ENCODE data around the gene CLIC6. TPM values are rescaled to one million over a fixed set of nuclear protein-coding genes. Genes with fewer than 3 reads are reported as not detected.

Gene CLIC6
- total and polyA plus RNA-seq, 4 donors = 15.1 to 63.9 (median 30.6) TPM

DNA sequence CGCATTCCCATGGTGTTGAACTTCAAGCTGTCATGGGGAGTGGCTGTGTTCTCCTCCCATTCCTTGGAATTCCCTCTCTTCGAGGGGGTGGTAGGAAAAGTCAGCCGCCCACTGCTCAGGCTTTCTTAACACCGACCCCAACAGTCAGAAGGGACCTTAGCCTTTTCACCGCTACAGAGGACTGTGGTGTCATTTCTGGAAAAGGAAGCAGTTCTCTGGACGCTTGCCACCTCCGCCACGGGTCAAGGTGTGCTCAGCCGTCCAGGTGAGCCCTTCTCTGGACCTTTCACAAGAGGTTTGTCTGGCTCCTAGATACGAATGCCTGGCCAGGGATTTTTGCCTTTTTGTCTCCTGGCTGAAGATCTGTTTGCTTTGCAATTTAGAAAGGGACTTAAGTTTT, 31.8 kb downstream of the CLIC6 start:
- H3K27me3 ChIP-seq (ENCODE audit: control insufficient read depth in 3 of 3, insufficient read depth in 3 of 3, low read length in 2 of 3) = no peaks in the 10 kb centered on the region
- H3K9ac ChIP-seq (ENCODE audit: insufficient read depth in 1 of 2, low read length in 2 of 2) = no peak overlapping the region
- peak overlapping the region in 1 of 2 donors; percentile 49 for H3K27ac ChIP-seq (ENCODE audit: low read depth in 1 of 2, low read length in 1 of 2)
- H3K4me3 ChIP-seq = no peak overlapping the region
- peaks cover 0 to 13% (median 9%) of the 10 kb centered on the region in 5 donors for H3K4me1 ChIP-seq (ENCODE audit: control insufficient read depth in 5 of 5, insufficient read depth in 5 of 5, low read length in 5 of 5)
- no peaks in the 10 kb centered on the region for H3K9me3 ChIP-seq (ENCODE audit: control insufficient read depth in 4 of 4, insufficient read depth in 3 of 4, low read length in 3 of 4)
- WGBS, 2 donors = 73 to 87% methylated on average over 10 of the region's 10 CpGs
- ATAC-seq (ENCODE audit: insufficient read depth, low FRiP score) (no peak), DNase-seq (no peak)
- TF ChIP-seq, protein P1, sequence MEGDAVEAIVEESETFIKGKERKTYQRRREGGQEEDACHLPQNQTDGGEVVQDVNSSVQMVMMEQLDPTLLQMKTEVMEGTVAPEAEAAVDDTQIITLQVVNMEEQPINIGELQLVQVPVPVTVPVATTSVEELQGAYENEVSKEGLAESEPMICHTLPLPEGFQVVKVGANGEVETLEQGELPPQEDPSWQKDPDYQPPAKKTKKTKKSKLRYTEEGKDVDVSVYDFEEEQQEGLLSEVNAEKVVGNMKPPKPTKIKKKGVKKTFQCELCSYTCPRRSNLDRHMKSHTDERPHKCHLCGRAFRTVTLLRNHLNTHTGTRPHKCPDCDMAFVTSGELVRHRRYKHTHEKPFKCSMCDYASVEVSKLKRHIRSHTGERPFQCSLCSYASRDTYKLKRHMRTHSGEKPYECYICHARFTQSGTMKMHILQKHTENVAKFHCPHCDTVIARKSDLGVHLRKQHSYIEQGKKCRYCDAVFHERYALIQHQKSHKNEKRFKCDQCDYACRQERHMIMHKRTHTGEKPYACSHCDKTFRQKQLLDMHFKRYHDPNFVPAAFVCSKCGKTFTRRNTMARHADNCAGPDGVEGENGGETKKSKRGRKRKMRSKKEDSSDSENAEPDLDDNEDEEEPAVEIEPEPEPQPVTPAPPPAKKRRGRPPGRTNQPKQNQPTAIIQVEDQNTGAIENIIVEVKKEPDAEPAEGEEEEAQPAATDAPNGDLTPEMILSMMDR (IDR thresholded peaks at IDR 0.05; ENCODE audit: control extremely low read depth, extremely low read depth) = no peak
- no peaks in the 10 kb centered on the region for H3K36me3 ChIP-seq (ENCODE audit: control insufficient read depth in 4 of 4, insufficient read depth in 4 of 4, low read length in 4 of 4)

DNA sequence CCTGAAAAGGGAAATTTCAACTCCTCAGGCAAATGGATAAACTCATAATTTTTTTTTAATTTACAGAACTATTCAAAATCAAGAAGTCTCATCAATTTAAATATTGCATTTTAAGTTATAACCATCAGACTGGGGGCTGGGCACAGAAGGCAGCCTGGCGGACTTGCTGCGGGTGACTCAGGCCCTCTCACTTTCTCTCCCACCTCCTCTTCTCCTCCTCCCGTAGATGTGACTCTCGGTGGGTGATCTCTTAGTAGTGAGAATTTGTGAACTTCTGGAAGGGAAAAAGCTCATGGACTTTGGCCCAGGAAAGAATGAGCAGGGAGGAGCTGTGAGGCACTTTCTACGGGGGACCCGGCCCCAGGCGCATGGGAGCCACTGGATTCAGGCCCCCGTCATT, 32.9 kb downstream of the CLIC6 start:
- DNase-seq (no peak), ATAC-seq (ENCODE audit: insufficient read depth, low FRiP score) (no peak)
- 82 to 92% methylated on average over 8 of the region's 8 CpGs for WGBS, 2 donors
- TF ChIP-seq, protein P1 (IDR thresholded peaks at IDR 0.05; ENCODE audit: control extremely low read depth, extremely low read depth) = no peak
- no peak overlapping the region for H3K9ac ChIP-seq (ENCODE audit: insufficient read depth in 1 of 2, low read length in 2 of 2)
- no peak overlapping the region for H3K27ac ChIP-seq (ENCODE audit: low read depth in 1 of 2, low read length in 1 of 2)
- H3K36me3 ChIP-seq (ENCODE audit: control insufficient read depth in 4 of 4, insufficient read depth in 4 of 4, low read length in 4 of 4) = no peaks in the 10 kb centered on the region
- H3K4me3 ChIP-seq = no peak overlapping the region
- no peaks in the 10 kb centered on the region for H3K27me3 ChIP-seq (ENCODE audit: control insufficient read depth in 3 of 3, insufficient read depth in 3 of 3, low read length in 2 of 3)
- H3K4me1 ChIP-seq (ENCODE audit: control insufficient read depth in 5 of 5, insufficient read depth in 5 of 5, low read length in 5 of 5) = peaks cover 0 to 13% (median 9%) of the 10 kb centered on the region in 5 donors
- H3K9me3 ChIP-seq (ENCODE audit: control insufficient read depth in 4 of 4, insufficient read depth in 3 of 4, low read length in 3 of 4) = no peaks in the 10 kb centered on the region

DNA sequence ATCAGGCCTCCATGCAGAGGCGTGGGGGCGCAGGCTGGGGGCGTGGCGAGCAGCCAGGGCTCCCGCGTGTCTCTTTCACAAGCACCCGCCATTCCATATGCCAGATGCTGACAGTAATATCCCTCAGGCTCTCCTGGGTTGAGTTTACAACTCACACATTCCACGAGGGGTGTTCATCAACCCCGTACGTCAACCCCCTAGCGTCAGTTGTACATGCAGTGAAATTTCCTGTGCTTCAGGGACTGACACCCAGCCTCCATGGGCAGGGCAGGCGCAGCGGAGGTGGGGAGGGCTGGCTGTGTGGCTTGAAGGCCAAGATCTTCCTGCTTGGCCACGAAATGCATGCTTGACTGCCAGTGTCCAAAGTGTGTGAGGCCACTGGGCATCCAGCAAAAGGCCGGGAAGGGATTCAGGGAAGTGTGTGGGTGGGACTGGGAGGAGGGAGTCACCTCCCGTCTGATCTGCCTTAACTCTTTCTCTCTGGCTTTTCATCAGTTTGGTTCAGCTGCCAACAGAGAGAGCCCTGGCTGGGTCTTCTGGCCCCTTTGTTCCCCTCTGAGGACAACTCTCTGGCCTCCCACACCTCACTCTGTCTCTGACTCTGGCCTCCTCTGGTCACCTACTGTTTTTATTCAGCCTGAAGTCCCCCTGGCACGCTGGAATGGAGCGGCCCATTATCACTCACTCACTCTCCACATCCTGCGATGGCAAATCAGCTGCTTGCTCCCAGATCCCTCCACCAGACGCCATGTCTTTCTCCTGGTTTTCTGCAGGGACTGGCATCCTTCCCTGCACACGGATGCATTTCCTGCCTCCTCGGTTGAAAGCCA, 33.8 kb downstream of the CLIC6 start:
- DNase-seq = peak in 1 of 3 donors; percentile 48

More for the DNA sequence above, 33.8 kb downstream of the CLIC6 start:
- Histone ChIP-seq H3K4me1 (ENCODE audit: control insufficient read depth in 5 of 5, insufficient read depth in 5 of 5, low read length in 5 of 5) (peaks cover 0 to 13% (median 9%) of the 10 kb centered on the region in 5 donors), H3K9me3 (ENCODE audit: control insufficient read depth in 4 of 4, insufficient read depth in 3 of 4, low read length in 3 of 4) (no peaks in the 10 kb centered on the region), H3K36me3 (ENCODE audit: control insufficient read depth in 4 of 4, insufficient read depth in 4 of 4, low read length in 4 of 4) (no peaks in the 10 kb centered on the region), H3K9ac (ENCODE audit: insufficient read depth in 1 of 2, low read length in 2 of 2) (no peak overlapping the region), H3K27ac (ENCODE audit: low read depth in 1 of 2, low read length in 1 of 2) (no peak overlapping the region), H3K27me3 (ENCODE audit: control insufficient read depth in 3 of 3, insufficient read depth in 3 of 3, low read length in 2 of 3) (no peaks in the 10 kb centered on the region), H3K4me3 (no peak overlapping the region)
- WGBS, 2 donors = 76 to 87% methylated on average over 22 of the region's 22 CpGs
- TF ChIP-seq, protein P1 (IDR thresholded peaks at IDR 0.05; ENCODE audit: control extremely low read depth, extremely low read depth) = no peak
- peak; percentile 80 for ATAC-seq (ENCODE audit: insufficient read depth, low FRiP score)
